HL-60 (cell line): Measurements from ENCODE around the gene PRDM15.

Experiments used
- GABPA ChIP-seq: IDR thresholded peaks from 2 replicates; pipeline ENCODE4 v1.6.1; 2012; ENCODE audit warnings: low read depth
- POLR2AphosphoS5 ChIP-seq: IDR thresholded peaks from 2 replicates; pipeline ENCODE4 v1.6.1; 2012; ENCODE audit warnings: low read depth
- TF ChIP-seq, protein P1 (sequence below): IDR thresholded peaks from one replicate; pipeline ENCODE4 v1.5.1; 2011; ENCODE audit warnings: low read length, control low read depth, inconsistent platforms; ENCODE audit not compliant: insufficient read depth

GRCh38 chr21:41894511-41894910 lies 15.4 kb upstream of the PRDM15 start:
- TF ChIP-seq, protein P1, sequence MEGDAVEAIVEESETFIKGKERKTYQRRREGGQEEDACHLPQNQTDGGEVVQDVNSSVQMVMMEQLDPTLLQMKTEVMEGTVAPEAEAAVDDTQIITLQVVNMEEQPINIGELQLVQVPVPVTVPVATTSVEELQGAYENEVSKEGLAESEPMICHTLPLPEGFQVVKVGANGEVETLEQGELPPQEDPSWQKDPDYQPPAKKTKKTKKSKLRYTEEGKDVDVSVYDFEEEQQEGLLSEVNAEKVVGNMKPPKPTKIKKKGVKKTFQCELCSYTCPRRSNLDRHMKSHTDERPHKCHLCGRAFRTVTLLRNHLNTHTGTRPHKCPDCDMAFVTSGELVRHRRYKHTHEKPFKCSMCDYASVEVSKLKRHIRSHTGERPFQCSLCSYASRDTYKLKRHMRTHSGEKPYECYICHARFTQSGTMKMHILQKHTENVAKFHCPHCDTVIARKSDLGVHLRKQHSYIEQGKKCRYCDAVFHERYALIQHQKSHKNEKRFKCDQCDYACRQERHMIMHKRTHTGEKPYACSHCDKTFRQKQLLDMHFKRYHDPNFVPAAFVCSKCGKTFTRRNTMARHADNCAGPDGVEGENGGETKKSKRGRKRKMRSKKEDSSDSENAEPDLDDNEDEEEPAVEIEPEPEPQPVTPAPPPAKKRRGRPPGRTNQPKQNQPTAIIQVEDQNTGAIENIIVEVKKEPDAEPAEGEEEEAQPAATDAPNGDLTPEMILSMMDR: no peak
- TF ChIP-seq POLR2AphosphoS5 (no peak), GABPA (no peak)
